ENCODE results near the gene RHBDL1.

RHBDL1 gene

GRCh38 chr16:722835-723633 lies 47.6 kb downstream of the RHBDL1 start:
- H3K36me3 ChIP-seq (ENCODE audit: control insufficient read depth, insufficient read depth, low read length): no peaks in the 10 kb centered on the region
- WGBS (ENCODE audit: insufficient coverage, insufficient read length): no CpG with 5 or more reads among the region's 24 CpGs
- no peak overlapping the region for H3K4me3 ChIP-seq (ENCODE audit: low read length)
- H3K27me3 ChIP-seq (ENCODE audit: control insufficient read depth, insufficient read depth, low read length): no peaks in the 10 kb centered on the region
- no peak overlapping the region for H3K27ac ChIP-seq (ENCODE audit: low read length)
- no peak for DNase-seq (ENCODE audit: low read depth, low spot score)
- H3K4me1 ChIP-seq (ENCODE audit: control insufficient read depth, insufficient read depth, low read length): peaks cover 7% of the 10 kb centered on the region
- H3K9me3 ChIP-seq (ENCODE audit: control insufficient read depth, insufficient read depth, low read length): no peaks in the 10 kb centered on the region

GRCh38 chr16:723695-724094 lies 48.2 kb downstream of the RHBDL1 start:
- no peaks in the 10 kb centered on the region for H3K36me3 ChIP-seq (ENCODE audit: control insufficient read depth, insufficient read depth, low read length)
- no peaks in the 10 kb centered on the region for H3K27me3 ChIP-seq (ENCODE audit: control insufficient read depth, insufficient read depth, low read length)
- H3K4me1 ChIP-seq (ENCODE audit: control insufficient read depth, insufficient read depth, low read length): peaks cover 7% of the 10 kb centered on the region
- H3K27ac ChIP-seq (ENCODE audit: low read length): no peak overlapping the region
- H3K4me3 ChIP-seq (ENCODE audit: low read length): no peak overlapping the region
- DNase-seq (ENCODE audit: low read depth, low spot score): no peak
- H3K9me3 ChIP-seq (ENCODE audit: control insufficient read depth, insufficient read depth, low read length): no peaks in the 10 kb centered on the region
- WGBS (ENCODE audit: insufficient coverage, insufficient read length): no CpG with 5 or more reads among the region's 9 CpGs

GRCh38 chr16:724188-725040 lies 48.9 kb downstream of the RHBDL1 start:
- Histone ChIP-seq H3K4me1 (ENCODE audit: control insufficient read depth, insufficient read depth, low read length) (peaks cover 7% of the 10 kb centered on the region), H3K27ac (ENCODE audit: low read length) (no peak overlapping the region), H3K27me3 (ENCODE audit: control insufficient read depth, insufficient read depth, low read length) (no peaks in the 10 kb centered on the region), H3K9me3 (ENCODE audit: control insufficient read depth, insufficient read depth, low read length) (no peaks in the 10 kb centered on the region), H3K36me3 (ENCODE audit: control insufficient read depth, insufficient read depth, low read length) (no peaks in the 10 kb centered on the region), H3K4me3 (ENCODE audit: low read length) (no peak overlapping the region)
- WGBS (ENCODE audit: insufficient coverage, insufficient read length): no CpG with 5 or more reads among the region's 29 CpGs
- DNase-seq (ENCODE audit: low read depth, low spot score): no peak

GRCh38 chr16:725041-725376 lies 49.5 kb downstream of the RHBDL1 start:
- no peak overlapping the region for H3K27ac ChIP-seq (ENCODE audit: low read length)
- H3K4me3 ChIP-seq (ENCODE audit: low read length): no peak overlapping the region
- H3K36me3 ChIP-seq (ENCODE audit: control insufficient read depth, insufficient read depth, low read length): no peaks in the 10 kb centered on the region
- no peak for DNase-seq (ENCODE audit: low read depth, low spot score)
- H3K4me1 ChIP-seq (ENCODE audit: control insufficient read depth, insufficient read depth, low read length): peaks cover 5% of the 10 kb centered on the region
- no CpG with 5 or more reads among the region's 7 CpGs for WGBS (ENCODE audit: insufficient coverage, insufficient read length)
- H3K9me3 ChIP-seq (ENCODE audit: control insufficient read depth, insufficient read depth, low read length): no peaks in the 10 kb centered on the region
- H3K27me3 ChIP-seq (ENCODE audit: control insufficient read depth, insufficient read depth, low read length): no peaks in the 10 kb centered on the region

GRCh38 chr16:725463-726187 lies 50.2 kb downstream of the RHBDL1 start:
- no peak overlapping the region for H3K4me3 ChIP-seq (ENCODE audit: low read length)
- no peaks in the 10 kb centered on the region for H3K36me3 ChIP-seq (ENCODE audit: control insufficient read depth, insufficient read depth, low read length)
- no peak for DNase-seq (ENCODE audit: low read depth, low spot score)
- no CpG with 5 or more reads among the region's 23 CpGs for WGBS (ENCODE audit: insufficient coverage, insufficient read length)
- no peak overlapping the region for H3K27ac ChIP-seq (ENCODE audit: low read length)
- H3K4me1 ChIP-seq (ENCODE audit: control insufficient read depth, insufficient read depth, low read length): peaks cover 3% of the 10 kb centered on the region; the same call in 1 of the 2 replicates
- no peaks in the 10 kb centered on the region for H3K9me3 ChIP-seq (ENCODE audit: control insufficient read depth, insufficient read depth, low read length)
- no peaks in the 10 kb centered on the region for H3K27me3 ChIP-seq (ENCODE audit: control insufficient read depth, insufficient read depth, low read length)

- Histone ChIP-seq H3K36me3 (ENCODE audit: control insufficient read depth, insufficient read depth, low read length) (no peaks in the 10 kb centered on the region), H3K27ac (ENCODE audit: low read length) (no peak overlapping the region), H3K9me3 (ENCODE audit: control insufficient read depth, insufficient read depth, low read length) (no peaks in the 10 kb centered on the region), H3K4me3 (ENCODE audit: low read length) (no peak overlapping the region), H3K4me1 (ENCODE audit: control insufficient read depth, insufficient read depth, low read length) (peaks cover 3% of the 10 kb centered on the region; the same call in 1 of the 2 replicates), H3K27me3 (ENCODE audit: control insufficient read depth, insufficient read depth, low read length) (no peaks in the 10 kb centered on the region)
- no CpG with 5 or more reads among the region's 9 CpGs for WGBS (ENCODE audit: insufficient coverage, insufficient read length)
- DNase-seq (ENCODE audit: low read depth, low spot score): no peak
These were observed 50.6 kb downstream of the RHBDL1 start for GRCh38 chr16:726188-726437.

- Histone ChIP-seq H3K36me3 (ENCODE audit: control insufficient read depth, insufficient read depth, low read length) (no peaks in the 10 kb centered on the region), H3K9me3 (ENCODE audit: control insufficient read depth, insufficient read depth, low read length) (no peaks in the 10 kb centered on the region), H3K27me3 (ENCODE audit: control insufficient read depth, insufficient read depth, low read length) (no peaks in the 10 kb centered on the region), H3K27ac (ENCODE audit: low read length) (no peak within 1 kb of the TSS), H3K4me3 (ENCODE audit: low read length) (peak within 1 kb of the TSS; percentile 51), H3K4me1 (ENCODE audit: control insufficient read depth, insufficient read depth, low read length) (peaks cover 3% of the 10 kb centered on the region; the same call in 1 of the 2 replicates)
- DNase-seq (ENCODE audit: low read depth, low spot score): no peak
- no CpG with 5 or more reads among the region's 88 CpGs for WGBS (ENCODE audit: insufficient coverage, insufficient read length)
These were observed 51.2 kb downstream of the RHBDL1 start, which contains the start of the genes CCDC78 and HAGHL for GRCh38 chr16:726438-727290. Gene CCDC78, minus strand, starts transcription at chr16:726443. Its CDS starts 76 bp downstream, at chr16:726367. Gene HAGHL, plus strand, starts transcription at chr16:727106. Its CDS starts 404 bp downstream, at chr16:727510.

- H3K36me3 ChIP-seq (ENCODE audit: control insufficient read depth, insufficient read depth, low read length): no peaks in the 10 kb centered on the region
- no peak for DNase-seq (ENCODE audit: low read depth, low spot score)
- no CpG with 5 or more reads among the region's 61 CpGs for WGBS (ENCODE audit: insufficient coverage, insufficient read length)
- H3K4me3 ChIP-seq (ENCODE audit: low read length): peak overlapping the region; percentile 51
- no peak overlapping the region for H3K27ac ChIP-seq (ENCODE audit: low read length)
- H3K9me3 ChIP-seq (ENCODE audit: control insufficient read depth, insufficient read depth, low read length): no peaks in the 10 kb centered on the region
- H3K27me3 ChIP-seq (ENCODE audit: control insufficient read depth, insufficient read depth, low read length): no peaks in the 10 kb centered on the region
- H3K4me1 ChIP-seq (ENCODE audit: control insufficient read depth, insufficient read depth, low read length): peaks cover 3% of the 10 kb centered on the region; the same call in 1 of the 2 replicates
These were observed 52.0 kb downstream of the RHBDL1 start for GRCh38 chr16:727291-727977.
